ENCODE results near the gene PYGB.
"Not testable (repeated sequence)": the region's sequence is repeated elsewhere in the genome, so short reads cannot be mapped to it uniquely, and the experiment has no call there.

Gene PYGB

DNA sequence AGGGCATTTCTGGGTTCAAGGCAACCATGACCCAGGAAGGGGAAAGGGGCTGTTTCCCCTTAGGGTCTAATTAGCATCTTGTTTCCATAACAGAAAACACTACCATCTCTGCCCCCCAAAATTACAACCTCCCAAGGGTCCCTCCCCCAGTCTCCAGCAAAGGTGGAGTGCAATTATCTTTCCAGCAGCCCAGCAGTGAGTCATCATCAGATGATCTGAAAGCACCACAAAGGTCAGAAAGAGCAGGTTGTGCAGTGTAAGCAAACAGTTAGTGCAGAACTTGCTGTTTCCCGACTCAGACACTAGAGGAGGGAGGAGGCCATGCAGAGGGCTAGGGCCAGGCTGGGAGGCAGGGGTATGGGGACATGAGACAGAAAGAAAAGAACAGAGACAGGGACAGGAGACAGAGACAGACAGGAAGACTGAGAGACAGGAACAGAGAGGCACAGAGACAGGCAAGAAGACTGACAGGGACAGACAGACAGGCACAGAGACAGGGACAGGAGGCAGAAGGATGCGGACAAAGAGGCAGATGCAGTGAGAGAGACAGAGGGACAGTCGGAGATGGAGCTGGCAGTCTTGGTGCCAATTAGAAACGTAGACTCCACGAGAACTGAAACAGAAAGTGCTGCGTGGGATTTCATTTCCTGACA lies 62.5 kb downstream of the PYGB start:
- DNase-seq (ENCODE audit: low read depth in 1 of 2, low spot score in 1 of 2), result peak; percentile 22 to 55

DNA sequence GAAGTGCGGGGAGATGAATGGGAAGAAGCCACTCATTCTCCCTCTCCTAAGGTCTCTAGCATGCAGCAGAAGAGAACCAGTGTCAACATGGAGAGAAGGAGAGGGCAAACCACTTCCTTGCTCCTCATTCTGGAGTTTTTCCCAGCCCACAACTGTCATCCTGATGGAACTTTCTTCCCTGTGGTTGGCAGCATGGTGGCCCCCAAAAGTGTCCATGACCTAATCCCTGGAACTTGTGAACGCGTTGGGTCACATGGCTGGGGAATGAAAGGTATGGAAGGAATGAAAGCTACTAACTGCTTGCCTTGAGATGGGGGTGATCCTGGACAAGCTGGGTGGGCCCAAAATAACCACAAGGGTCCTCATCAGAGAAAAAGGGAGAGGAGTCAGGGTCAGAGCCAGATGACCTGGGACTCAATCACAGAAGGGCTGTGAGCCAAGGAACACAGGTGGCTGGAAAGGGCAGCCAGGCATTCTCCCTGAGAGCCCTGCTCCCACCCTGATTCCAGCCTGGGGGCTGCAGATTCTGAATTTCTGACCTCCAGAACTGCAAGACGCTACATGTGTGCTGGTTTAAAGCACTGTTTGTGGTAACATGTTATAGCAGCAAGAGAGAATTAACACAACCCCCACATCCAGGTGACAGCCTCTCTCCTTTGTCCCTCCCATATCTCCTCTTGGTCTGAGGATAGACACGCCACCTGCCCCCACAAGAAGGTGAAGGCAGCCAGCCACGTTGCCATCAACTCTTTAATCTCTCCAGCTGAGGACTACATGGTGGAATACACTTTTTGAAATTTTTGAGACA lies 63.2 kb downstream of the PYGB start:
- DNase-seq (ENCODE audit: low read depth in 1 of 2, low spot score in 1 of 2), result no peak

DNA sequence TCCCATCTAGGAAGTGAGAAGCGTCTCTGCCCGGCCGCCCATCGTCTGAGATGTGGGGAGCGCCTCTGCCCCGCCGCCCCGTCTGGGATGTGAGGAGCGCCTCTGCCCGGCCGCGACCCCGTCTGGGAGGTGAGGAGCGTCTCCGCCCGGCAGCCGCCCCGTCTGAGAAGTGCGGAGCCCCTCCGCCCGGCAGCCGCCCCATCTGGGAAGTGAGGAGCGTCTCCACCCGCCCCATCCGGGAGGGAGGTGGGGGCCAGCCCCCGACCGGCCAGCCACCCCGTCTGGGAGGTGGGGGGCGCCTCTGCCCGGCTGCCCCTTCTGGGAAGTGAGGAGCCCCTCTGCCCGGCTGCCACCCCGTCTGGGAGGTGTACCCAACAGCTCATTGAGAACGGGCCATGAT lies 64.8 kb downstream of the PYGB start:
- DNase-seq (ENCODE audit: low read depth in 1 of 2, low spot score in 1 of 2), result not testable (repeated sequence)

DNA sequence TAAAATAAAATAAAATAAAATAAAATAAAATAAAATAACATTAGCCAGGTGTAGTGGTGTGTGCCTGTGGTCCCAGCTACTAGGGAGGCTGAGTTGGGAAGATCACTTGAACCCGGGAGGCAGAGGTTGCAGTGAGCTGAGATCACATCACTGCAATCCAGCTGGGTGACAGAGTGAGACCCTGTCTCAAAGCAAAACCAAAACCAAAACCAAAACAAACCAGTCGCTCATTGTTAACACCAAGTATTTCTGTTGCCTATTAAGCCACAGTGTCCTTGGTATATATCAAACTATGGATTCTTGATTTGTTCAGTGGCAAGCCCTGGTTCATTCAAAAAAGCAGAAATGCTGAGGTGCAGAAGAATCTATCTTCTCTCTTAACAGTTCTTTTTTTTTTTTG lies 65.7 kb downstream of the PYGB start:
- no peak for DNase-seq (ENCODE audit: low read depth in 1 of 2, low spot score in 1 of 2)

DNA sequence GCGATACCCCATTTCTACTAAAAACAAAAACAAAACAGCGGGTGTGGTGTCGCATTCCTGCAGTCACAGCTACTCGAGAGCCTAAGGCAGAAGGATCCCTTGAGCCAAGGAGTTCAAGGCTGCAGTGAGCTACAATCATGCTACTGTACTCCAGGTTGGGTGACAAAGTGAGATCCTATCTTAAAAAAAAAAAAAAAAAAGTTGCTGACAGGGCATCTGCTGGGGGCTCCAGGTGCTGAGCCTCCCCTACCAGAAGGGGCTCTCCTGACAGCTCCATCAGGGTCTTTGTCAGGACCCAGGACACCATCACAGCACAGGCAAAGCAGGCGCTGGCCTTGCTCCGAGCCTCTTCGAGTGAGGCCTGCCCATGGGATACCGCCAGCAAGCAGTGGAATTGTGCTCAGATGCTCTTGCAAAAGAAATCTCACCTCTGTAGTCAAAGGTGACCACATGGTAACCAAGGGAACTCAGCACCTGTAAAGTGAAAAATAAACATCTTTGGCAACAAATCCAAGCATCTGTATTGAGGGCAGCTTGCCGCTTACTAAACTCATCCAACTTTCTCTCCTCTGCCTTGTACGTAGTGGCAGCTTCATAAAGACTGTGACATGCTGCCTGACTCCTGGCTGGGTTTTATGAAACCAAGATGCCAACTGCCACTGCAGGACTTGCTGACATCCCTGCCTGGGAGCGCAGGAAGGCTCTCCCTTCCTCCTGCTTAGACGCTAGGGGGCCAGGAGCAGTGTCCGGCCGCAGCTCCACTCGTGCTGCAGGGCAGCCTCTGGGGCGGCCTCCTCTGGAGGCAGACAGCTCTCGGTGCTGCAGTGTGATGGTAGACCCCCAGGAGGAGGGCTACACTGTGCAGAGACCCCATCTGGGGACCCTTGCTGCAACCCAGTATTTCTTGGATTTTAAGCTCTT lies 66.9 kb downstream of the PYGB start:
- DNase-seq (ENCODE audit: low read depth in 1 of 2, low spot score in 1 of 2), result no peak

DNA sequence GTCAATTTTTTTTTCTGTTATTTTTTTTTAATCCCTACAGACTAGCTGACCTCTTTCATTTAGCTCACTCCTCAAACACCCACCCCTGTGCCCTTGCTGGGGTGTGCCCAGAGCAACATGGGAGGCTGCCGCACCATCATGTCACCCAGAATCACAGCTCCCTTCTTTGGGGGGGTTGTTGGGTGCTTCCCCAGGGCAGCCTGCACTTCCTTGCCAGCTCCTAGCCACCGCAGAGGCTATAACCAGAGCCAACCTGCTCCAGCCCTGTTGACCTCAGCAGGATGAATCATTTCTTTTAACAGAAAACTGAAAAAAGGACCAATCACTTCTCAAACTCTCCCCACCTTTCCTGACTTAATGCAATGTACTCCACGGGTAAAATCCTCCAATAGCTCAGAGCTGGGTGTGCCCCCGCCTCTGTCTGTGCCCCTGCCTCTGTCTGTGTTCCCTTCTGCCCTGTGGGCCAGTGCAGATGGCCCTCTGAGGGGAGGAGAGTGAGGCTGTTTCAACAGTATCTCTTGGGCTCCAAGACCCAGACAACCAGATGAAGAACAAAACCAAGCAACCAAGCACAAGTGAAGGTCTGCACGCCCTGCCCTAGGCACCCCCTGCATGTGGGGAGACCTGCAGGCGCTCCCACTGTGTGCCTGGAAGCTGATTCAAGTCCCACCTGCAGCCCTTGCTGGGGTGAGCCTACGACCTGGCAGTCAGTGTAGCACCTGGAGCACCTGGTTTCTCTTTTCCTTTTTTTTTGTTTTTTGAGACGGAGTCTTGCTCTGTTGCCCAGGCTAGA lies 67.7 kb downstream of the PYGB start:
- no peak for DNase-seq (ENCODE audit: low read depth in 1 of 2, low spot score in 1 of 2)

DNA sequence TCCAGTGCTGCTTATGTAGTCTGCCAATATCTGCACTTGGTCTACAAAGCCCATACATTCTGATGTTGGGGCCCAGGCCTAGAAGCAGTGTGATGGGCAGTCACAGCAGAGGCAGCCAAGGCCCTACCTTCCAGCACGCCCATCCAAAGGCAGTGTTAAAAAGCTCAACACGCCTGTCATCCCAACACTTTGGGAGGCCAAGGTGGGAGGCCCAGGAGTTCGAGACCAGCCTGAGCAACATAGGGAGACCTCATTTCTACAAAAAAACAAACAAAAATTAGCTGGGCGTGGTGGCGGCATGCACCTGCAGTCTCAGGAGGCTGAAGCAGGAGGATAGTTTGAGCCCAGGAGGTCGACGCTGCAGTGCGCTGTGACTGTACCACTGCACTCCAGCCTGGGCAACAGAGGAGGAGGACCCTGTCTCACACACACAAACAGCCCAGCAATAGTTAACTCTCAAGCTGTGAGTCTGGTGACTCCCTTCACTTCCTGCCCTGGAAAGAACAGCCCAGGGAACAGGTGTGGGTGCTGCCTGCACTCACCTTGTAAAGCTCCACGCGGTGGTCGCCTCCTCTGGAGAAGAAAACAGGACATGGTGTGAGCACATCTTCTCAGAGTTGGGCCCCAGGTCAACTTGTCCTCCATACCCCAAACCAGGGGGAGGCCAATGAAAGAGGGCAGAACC lies 68.8 kb downstream of the PYGB start:
- DNase-seq (ENCODE audit: low read depth in 1 of 2, low spot score in 1 of 2), result no peak

DNA sequence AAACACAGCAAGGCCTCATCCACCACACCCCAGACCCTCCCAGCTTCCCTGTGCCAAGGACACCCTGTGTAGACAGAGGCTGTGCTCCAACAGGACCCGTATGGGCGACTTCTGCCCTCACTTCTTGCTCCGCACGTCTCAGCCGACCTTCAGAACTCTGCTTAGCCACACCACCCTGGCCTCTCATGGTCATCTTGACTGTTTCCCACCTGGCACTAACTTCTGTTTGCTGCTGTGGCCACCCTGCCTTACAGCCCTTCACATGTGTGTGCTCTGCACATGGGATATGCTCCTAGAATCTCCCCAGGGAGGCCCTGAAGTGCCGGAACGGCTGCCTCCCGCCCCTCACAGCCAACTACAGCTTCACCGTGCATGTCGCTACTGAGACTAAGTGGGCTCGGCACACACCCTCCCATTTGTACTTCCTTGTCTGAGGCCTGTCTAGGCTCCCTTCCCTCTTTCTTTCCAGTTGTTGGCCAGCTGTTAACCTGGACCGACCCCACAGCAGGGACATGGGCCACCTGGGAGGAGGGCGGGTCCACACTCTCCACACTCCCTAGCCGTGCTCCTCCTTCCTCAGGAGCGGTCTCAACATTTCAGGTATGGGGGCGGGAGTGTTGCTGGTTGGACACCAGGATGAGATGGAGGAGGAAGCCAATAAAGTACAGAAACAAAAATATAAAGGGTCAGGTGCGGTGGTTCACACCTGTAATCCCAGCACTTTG lies 69.6 kb downstream of the PYGB start:
- no peak for DNase-seq (ENCODE audit: low read depth in 1 of 2, low spot score in 1 of 2)

DNA sequence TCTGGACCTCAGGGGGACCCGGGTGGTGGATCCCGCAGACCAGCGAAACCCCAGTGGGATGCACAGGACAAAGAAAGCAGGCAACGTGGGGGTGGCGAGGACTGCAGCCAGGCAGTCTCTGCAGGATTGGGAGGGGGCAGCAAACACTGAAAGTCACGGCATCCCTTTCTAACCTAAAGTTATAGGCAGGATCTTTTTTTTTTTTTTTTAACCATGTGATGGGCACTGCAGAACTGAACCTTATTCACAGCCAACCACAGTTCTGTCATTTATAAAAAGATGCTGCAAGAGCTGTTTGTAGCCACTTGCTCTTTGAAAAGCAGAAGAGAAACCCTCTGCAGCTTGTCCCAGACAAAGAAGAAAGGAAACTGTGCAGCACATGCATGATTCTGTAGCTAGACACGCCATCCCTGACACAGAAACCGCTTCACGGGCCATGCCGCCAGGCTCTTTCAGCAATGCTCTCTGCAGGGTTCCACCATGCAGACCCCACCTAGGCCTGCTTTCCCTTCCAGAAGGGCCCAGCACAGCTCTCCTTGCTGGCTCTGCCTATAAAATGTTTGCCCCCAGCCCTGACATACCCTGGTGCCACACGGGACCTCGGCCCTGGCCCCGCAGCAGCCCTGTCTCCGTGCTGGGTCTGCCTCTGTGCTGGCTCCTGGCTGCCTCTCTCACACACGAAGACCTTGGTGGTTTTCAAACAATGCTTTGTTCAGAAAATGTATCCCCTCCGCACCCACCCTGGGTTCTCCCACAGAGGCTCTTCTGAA lies 70.8 kb downstream of the PYGB start:
- no peak for DNase-seq (ENCODE audit: low read depth in 1 of 2, low spot score in 1 of 2)

DNA sequence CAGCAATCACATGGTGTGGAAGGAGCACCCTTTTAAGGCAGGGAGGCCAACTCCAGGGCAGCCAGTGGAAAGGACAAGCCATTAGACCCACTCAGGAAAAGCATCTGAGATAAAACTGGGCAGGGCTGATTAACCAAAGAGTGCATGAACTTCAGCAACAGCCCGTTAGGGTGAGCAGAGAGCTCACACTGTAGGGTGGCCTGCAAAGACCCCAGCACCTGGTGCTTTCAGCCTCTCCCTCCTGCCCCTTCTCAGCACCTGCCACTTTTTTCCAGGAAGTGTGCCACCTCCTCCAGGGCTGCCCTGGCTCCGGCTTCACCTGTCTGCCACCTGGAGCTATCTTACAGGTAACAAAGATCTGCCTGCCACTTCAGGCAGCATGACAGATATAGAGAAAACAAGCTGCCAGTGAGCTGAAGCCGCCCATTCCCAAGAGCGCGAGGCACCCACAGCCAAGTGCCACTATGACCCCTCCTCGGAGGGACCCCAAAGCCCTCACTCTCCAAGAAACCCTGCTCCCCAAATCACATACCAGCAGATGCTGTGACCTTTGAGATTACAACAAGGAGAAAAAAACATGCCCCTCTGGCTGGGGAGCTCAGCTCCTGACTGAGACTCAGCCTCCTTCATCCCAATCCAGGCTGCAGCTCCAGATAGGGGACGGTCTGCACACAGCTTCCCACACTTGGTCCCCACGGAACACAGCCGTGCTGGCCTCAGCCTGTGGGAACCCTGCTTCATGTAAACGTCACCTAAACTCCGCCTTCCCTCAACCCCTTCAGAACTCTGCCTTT lies 71.6 kb downstream of the PYGB start:
- DNase-seq (ENCODE audit: low read depth in 1 of 2, low spot score in 1 of 2), result no peak

DNA sequence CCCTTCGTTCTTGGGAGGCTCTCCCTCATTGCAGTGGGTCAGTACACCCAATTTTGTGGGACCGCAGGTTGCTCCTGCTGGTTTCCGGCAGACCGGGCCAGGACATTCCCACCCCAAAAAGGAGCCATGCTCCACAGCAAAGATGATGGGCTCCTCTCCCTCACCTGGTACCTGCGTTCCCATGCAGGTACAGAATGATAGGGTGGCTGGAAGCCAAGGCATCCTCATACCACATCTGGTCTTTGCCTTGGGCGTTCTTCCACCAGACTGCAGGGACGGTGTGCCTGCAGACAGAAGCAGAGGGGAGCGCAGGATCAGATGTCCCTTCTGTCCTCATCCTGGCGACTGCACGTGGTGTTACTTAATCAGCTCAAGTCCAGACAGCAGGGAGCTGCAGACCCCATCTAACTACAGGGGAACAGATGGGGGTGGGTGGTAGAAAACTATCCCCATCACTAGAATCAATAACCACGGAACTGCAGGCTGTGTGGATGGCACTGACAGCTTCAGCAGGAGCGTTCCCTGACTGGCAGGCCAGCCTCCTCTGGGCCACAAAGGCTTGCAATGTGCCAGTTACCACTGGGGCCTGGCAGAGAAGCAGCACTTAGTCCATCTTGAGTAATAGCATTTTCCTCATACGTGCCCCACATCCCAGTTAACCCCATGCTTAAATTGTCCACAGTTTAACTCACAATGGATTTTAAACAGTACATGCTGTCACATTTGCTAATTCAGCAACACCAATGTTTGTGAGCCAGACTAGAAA lies 72.3 kb downstream of the PYGB start:
- DNase-seq (ENCODE audit: low read depth in 1 of 2, low spot score in 1 of 2), result no peak

DNA sequence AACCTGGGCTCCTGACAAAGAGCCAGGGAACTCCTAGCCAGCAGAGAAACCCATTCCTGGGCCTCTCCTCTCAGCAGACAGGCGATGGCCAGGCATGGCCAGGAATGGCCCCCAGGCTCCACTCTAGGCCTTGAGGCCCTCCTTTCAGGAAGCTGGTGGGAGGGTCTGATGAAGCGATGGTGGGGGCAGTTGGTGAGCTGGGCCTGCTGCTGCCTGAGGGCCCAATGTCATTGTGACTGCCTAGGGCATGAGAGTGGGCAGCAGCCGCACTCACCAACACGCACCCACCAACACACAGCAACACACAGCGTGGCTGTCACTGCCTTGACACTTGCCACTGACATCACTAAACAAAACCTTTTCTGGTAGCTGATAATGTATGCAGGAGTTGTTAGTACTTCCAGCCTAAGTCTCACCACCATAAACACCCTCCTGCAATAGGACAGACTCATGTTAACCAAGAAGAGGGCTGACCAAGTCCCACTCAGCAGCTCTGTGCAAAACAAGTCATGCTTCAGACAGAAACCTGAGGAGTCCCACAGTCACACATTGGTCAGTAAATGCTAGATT lies 73.5 kb downstream of the PYGB start:
- no peak for DNase-seq (ENCODE audit: low read depth in 1 of 2, low spot score in 1 of 2)

DNA sequence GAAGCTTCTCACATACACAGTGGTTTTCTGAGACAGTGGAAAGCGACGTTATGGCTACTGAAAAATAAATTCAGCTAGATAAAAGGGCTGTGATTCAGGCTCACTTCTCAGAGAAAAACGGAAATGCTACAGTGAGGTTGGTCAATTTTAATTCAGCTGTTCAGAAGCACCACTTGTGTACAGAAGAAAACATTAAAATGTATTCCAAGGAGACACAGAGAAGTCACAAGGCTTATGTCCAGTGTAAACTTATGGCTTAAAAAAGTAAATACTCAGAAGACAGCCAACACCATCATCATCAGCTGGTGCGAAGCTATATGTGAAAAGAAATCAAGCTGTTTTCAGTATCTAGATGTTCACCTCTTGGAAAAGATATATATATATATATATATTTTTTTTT lies 74.1 kb downstream of the PYGB start:
- no peak for DNase-seq (ENCODE audit: low read depth in 1 of 2, low spot score in 1 of 2)

DNA sequence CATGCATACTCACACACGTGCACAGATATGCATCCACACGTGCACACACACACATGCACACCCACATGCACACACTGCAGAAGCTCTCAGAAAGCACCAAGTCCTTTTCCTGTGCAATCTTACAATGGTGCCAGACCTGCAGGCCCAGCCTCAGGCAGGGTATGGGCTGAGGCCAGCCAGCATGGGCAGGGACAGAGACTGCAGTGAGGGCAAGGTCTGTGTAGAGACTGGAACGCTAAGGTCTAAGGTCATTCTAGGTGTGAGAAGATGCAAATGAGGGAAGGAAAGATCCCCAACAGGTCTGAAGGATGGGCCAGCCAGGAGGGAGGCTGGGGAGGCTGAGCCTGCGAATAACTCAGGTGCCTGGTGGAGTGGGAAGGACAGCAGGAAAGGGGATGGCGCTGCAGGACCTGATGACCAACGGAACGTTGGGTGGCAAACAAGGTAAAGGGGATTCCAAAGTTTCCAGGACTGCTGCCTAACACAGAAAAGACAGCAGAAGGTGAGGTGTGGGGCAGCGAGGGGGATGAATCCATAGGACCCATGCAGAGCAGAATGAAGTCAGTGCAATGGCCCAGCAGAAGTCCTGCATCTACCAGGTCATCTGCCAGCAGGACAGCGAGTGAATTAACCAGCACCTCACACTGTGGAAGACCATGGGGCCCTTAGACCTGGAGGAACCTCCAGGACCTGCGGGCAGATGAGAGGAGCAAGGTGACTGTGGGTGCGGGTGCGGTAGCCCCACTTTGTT lies 75.8 kb downstream of the PYGB start:
- DNase-seq (ENCODE audit: low read depth in 1 of 2, low spot score in 1 of 2), result no peak

DNA sequence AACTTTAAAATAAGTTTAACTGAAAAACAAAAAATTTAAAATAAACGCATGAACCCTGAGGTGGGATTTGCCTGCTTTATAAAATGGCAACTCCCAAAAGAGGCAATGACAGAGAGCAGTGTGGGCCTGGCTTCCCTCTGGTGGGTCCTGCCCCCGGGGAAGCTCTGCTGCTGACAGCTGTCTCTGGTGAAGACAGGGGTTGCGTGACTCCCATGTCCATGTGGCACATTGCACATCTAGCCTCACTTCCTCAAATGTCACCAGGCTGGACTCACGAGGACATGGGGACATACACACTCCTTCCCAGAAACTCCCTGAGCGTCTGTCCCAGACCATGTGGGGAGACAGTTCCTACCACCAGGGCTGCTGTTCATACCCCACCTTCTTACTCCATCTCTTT lies 76.5 kb downstream of the PYGB start:
- DNase-seq (ENCODE audit: low read depth in 1 of 2, low spot score in 1 of 2), result no peak

DNA sequence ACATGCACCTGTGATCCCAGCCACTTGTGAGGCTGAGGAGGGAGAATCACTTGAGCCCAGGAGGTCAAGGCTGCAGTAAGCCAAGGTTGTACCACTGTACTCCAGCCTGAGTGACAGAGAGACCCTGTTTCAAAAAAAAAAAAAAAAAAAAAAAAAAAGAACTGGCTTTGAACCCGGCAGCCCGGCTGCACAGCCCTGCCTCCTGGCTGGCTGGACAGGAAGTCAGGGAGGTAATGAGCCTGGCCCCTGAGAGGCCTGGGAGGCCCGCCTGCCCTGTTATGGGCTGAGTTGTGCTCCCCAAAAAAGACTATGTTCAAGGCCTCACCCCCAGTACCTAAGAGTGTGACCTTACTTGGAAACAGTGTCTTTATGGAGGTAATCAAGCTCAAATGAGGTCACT lies 77.2 kb downstream of the PYGB start:
- DNase-seq (ENCODE audit: low read depth in 1 of 2, low spot score in 1 of 2), result no peak
